Activated CD4-positive, alpha-beta T cell treated with anti-CD3 and anti-CD28 coated beads, Interleukin-2, amount 50 U/mL, for 24 hours (primary cell): ENCODE data around the gene ADIRF.
"Not testable (repeated sequence)": the region's sequence is repeated elsewhere in the genome, so short reads cannot be mapped to it uniquely, and the experiment has no call there.

Source experiments
- DNase-seq, 2 donors: peaks; one replicate each; pipeline ENCODE4 v3.0.0-alpha.2; 2020; ENCODE audit warnings: low read depth in 1 of 2, low spot score in 1 of 2

Gene ADIRF

DNA sequence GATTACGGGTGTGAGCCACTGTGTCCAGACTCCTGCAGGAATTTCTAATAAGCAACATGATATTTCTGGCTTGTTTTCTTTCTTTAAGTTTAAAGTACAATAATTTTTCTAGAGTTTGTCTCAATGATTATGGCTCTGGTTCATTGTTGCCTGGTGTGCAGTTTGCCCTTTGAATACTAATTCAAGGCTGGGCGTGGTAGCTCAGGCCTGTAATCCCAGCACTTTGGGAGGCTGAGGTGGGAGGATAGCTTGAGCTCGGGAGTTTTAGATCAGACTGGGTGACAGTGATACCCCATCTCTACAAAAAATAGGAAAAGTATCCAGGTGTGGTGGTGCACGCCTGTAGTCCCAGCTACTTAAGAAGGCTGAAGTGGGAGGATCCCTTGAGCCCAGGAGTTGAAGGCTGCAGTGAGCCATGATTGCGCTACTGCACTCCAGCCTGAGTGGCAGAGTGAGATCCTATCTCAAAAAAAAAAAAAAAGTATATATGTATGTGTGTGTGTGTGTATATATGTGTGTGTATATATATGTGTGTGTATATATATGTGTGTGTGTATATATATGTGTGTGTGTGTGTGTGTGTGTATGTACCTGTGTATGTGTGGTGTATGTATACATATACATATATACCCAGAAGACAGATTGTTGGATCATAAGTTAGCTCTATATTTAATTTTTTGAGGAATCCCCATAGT is 8.2 kb downstream of the ADIRF start:
- no peak for DNase-seq

DNA sequence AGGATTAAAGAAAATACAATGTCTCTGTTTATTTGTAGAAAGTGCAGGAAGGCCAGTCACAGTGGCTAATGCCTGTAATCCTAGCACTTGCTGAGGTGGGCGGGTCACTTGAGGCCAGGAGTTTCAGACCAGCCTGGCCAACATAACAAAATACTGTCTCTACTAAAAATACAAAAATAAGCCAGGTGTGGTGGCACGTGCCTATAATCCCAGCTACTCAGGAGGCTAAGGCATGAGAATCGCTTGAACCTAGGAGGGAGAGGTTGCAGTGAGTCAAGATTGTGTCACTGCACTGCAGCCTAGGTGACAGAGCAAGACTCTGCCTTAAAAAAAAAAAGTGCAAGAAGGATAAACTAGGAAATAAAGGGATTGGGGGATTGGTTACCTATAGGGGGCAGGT is 10.2 kb downstream of the ADIRF start:
- DNase-seq = not testable (repeated sequence)

DNA sequence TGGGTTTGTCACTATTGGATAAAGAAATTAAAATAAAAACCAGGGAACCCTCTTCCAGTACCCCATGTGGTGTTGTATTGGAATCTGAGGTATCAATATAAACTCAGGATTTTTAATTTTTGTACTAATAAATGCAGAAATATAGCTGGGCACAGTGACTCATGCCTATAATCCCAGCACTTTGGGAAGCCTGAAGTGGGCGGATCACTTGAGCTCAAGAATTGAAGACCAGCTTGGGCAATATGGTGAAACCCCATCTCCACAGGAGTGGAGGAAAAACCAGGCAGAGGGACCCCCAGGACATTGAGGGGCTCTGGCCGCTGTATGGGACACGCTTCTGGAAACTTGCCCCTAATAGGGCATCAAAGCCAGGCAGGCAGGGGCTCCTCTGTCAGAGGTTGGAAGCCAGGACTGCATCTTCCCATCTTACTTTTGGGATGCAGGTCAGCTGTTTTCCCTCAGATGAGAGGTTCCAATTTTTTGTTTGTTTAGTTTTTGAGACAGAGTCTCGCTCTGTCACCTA is 11.1 kb downstream of the ADIRF start:
- no peak for DNase-seq

DNA sequence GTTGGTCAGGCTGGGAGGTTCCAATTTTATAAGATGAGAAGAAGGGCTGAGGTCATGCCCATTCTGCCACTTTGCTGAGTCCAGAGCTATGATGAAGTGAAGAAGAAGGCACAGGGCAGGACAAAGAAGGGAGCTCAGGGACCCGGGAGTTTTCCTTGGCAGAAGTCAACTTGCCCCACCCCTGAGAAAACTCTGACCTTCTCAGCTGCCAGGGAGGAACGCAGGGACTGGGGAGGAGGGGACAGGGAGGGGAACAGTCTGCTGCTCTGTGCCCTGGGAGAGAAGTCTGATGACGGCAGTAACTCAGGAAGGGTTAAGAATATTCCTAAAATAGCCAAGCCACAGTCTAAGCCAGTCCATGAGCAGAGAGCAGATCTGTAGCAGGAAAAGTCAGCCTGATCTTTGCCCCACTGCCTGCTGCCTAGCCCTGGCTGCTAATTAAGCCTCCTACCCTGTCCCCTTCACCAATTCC is 11.7 kb downstream of the ADIRF start:
- DNase-seq = no peak

DNA sequence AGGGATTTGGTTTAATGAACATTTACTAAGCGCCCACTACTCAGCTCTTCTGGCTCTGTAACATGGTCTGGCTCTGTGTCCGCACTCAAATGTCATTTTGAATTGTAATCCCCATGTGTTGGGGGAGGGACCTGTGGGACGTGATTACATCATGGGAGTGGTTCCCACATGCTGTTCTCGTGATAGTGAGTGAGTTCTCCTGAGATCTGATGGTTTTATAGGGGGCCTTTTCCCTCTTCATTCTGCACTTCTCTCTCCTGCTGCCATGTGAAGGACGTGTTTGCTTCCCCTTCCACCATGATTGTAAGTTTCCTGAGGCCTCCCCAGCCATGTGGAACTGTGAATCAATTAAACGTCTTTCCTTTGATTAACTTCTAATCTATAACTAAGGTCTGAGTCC is 12.7 kb downstream of the ADIRF start:
- DNase-seq = not testable (repeated sequence)

DNA sequence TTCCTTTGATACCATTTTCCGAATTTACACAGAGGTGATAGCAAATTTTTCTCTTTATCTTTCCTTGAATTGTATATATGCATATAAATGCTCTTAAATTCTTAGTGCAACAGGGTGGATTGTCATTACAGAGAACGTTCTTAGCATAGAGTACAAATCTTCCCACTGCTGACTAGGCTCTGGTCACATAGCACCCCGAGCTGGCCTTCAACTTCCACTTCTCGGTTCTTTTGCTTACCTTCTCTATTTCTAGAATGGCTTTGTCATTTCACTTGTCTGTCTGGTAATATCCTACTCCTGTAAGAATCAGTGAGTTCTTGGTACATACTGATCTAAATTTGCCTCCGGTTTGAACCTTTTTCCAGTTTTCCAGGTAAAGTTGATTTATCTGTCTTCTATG is 13.4 kb downstream of the ADIRF start:
- no peak for DNase-seq

DNA sequence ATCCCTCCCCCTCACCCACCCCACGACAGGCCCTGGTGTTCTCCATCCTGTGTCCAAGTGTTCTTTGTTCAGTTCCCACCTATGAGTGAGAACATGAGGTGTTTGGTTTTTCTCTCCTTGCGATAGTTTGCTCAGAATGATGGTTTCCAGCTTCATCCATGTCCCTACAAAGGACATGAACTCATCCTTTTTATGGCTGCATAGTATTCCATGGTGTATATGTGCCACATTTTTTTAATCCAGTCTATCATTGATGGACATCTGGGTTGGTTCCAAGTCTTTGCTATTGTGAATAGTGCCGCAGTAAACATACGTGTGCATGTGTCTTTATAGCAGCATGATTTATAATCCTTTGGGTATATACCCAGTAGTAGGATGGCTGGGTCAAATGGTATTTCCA is 16.2 kb downstream of the ADIRF start:
- DNase-seq = not testable (repeated sequence)

DNA sequence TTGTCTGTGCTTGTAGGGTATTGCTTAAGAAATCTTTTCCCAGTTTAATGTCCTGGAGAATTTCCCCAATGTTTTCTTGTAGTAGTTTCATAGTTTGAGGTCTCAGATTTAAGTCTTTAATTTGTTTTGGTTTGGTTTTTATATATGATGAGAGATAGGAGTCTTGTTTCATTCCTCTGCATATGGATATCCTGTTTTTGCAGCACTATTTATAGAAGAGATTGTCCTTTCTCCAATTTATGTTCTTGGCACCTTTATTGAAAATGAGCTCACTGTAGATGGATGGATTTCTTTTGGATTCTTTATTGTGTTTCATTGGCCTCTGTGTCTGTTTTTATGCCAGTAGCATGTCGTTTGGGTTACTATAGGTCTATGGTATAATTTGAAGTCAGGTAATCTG is 20.2 kb downstream of the ADIRF start:
- no peak for DNase-seq

DNA sequence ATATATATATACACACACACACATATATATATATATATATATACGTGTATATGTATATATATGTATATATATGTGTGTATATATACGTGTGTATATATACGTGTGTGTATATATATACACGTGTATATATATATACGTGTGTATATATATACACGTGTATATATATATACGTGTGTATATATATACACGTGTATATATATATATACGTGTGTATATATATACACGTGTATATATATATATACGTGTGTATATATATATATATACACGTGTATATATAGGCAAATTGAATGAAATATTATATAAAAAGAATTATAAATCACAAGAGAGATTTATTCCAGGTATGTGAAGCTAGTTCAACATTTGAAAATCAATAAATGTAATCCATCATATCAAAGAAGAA is 23.1 kb downstream of the ADIRF start:
- not testable (repeated sequence) for DNase-seq

DNA sequence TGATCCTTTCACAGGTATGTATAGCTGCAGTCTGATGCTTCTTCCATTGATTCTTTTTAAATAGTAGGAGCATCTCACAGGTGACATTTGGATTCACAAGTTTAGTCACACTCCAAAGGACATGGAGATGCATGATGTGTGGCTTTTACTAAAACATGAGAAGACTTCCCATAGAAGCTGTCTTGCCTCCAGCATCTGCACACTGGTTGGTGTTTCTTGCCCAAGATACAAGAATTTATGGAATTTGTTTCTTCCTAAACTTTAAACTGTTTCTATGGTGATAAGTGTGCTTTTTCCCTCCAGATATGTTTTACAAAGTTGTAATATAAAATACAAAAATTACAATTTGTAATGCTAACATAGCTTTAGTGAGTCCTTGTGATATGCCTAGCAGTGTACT is 24.2 kb downstream of the ADIRF start:
- no peak for DNase-seq

DNA sequence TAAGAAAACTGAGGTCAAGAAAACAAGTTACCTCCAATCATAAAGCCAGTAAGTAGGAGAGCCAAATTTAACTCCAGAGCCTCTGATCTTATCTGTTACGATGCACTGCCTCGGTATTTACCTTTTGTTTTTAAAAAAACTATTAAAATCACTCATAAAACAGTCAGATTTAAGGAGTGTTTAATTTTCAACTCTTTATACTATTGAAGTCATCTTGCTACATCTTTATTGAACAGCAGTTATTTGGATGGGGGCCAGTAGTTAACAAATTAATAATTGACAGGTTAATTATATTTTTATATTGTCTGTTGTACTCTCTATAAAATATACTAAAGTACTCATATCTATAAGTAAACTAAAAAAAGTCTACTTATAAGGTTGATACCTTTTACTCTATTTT is 24.6 kb downstream of the ADIRF start:
- DNase-seq = no peak

DNA sequence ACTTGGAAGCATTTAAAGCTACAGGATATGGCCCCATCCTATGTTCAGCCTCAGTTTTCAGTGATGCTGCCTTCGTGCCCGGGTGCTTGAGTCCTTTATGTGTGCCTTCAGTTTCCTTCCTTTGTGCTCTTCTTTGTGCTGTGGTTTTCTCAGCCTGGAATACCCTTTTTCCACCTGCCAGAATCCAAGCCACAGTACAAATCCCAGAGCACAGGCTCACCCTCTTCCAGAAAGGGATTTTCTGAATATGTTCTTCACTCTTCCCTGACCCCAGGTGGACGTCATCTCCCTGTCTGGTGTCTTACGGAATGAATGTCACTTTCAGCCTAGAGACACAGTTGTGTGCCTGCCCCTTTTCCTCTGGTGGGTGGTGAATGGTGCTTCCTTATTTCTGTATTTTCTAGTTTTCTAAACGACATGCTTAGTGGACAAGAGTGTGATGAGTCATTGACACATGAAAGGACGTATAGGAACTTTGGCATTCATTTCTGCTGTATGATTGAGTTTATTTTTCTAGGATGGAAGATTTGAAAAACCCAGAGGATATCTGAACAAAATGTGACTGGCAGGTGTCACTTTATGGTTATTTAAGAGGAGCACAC is 31.6 kb downstream of the ADIRF start:
- DNase-seq = not testable (repeated sequence)

DNA sequence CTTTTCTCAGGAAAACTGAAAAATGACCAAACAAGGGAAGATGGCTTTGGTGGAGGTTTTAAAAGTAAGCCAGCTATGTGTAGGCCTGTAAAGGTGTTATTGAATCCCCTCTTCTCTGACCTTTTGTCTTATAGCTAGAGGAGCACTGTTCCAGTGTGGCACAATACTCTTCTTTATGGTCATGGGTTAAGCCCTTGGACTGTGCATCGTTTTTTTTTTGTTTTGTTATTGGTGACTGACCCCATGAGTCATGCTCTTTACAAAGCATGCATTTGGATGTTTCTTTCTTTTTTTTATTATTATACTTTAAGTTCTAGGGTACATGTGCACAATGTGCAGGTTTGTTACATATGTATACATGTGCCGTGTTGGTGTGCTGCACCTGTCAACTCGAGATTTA is 32.2 kb downstream of the ADIRF start:
- no peak for DNase-seq

DNA sequence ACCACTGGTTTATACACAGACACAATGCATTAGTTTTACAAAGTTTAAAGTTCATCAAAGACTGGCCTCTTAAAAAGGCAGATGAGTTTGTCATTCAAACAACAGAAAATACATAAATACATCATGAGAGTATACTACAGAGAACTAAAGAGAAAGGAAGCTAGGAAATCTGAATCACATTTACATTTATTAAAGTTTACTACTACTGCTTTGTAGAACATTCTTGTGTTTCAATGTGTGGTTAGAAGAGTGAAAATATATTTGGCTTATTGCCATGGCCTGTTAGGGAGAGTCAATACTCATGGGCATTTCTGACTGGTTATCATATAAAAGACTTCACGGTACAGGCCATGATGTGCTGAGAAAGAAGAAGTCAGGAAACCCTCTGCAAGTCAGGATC is 38.8 kb downstream of the ADIRF start:
- DNase-seq = not testable (repeated sequence)

DNA sequence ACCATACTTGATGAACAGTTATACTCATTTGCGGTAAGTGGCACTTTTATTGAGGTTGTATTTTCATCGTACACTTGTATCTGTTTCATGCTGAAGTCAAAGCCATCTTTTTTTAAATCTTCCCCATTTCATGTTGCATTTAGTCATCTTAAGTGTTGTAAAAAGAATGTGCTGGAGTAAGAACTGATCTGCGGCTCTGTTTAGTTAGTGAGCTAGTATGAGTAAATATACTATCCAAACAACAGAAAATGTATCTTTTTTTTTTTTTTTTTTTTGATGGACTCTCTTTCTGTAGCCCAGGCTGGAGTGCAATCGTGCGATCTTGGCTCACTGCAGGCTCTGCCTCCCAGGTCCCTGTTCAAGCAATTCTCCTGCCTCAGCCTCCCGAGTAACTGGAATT is 39.4 kb downstream of the ADIRF start:
- not testable (repeated sequence) for DNase-seq

DNA sequence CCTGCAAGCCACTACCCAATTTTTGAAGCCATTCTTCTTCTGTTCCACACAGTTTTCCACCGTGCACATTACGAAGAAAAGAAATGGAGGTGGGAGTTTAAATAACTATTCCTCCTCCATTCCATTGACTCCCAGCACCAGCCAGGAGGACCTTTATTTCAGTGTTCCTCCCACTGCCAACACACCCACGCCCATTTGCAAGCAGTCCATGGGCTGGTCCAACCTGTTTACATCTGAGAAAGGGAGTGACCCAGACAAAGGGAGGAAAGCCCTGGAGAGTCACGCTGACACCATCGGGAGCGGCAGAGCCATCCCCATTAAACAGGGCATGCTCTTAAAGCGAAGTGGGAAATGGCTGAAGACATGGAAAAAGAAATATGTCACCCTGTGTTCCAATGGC is 40.0 kb downstream of the ADIRF start:
- not testable (repeated sequence) for DNase-seq

DNA sequence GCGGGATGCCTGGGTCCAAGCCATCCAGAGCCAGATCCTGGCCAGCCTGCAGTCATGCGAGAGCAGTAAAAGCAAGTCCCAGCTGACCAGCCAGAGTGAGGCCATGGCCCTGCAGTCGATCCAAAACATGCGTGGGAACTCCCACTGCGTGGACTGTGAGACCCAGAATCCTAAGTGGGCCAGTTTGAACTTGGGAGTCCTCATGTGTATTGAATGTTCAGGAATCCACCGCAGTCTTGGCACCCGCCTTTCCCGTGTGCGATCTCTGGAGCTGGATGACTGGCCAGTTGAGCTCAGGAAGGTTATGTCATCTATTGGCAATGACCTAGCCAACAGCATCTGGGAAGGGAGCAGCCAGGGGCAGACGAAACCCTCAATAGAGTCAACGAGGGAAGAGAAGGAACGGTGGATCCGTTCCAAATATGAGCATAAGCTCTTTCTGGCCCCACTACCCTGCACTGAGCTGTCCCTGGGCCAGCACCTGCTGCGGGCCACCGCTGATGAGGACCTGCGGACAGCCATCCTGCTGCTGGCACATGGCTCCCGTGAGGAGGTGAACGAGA is 40.9 kb downstream of the ADIRF start:
- not testable (repeated sequence) for DNase-seq

DNA sequence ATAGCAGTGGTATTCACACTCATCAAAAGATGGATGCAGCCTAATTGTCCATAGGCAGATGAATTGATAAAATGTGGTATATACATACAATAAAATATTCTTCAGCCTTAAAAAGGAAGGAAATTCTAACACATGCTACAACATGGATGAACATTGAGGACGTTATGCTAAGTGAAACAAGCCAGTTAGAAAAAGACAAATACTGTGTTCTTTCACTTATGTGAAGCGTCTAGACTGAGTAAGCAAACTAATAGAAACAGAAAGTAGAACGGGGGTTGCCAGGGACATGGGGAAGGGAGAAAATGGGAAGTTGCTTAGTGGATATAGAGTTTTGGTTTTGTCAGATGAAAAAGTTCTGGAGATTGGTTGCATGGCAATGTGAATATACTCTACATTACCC is 45.2 kb downstream of the ADIRF start:
- DNase-seq = not testable (repeated sequence)

DNA sequence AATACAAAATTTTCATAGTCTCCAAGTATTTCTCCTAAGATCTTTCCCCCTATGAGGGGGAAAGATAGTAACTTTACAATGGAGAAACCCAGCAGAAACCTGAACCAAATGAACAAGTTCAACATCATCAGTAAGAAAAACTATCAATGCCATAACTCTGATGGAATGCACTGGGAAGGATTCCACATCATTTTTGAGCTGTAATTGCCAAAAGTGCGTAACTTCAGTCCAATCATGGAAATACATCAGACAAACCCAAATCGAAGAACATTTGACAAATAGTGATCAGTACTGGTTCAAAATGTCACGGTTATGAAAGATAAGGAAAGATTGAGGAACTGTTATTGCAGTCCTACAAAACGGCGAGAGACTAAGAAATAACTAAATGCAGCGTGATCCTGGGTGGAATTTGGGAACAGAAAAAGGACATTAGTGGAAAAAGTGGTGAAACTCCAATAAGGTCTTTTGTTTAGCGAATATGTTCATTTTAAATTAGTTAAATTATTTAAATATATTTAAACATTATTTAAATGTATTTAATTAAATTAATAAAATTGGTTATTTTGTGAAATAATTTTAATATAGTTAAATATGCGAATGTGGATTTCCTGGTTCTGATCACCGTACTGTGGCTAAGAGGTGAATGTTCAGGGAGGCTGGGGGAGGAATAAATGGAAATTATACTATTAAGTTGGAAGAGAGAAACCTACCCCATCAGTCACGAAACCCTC is 46.9 kb downstream of the ADIRF start:
- not testable (repeated sequence) for DNase-seq

DNA sequence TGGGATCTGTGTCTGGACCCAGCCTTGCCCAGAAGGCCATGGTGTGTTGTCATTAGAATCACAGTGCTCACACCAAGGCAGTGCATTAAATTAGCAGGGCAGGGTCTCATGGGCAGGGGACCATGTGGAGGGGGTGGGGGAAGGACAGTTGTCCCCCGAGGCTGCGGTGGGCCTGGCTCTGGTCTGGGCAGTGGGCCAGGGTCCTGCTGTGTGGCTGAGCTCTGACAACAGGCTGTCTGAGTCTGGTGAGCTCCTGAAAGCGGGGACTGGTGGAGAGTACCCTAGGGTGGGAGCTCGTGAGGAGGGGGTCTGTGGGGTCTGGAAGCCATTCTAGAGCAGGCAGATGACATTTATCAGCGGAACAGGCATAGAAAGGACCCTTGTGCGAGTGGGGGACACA is 49.8 kb downstream of the ADIRF start:
- DNase-seq = not testable (repeated sequence)

DNA sequence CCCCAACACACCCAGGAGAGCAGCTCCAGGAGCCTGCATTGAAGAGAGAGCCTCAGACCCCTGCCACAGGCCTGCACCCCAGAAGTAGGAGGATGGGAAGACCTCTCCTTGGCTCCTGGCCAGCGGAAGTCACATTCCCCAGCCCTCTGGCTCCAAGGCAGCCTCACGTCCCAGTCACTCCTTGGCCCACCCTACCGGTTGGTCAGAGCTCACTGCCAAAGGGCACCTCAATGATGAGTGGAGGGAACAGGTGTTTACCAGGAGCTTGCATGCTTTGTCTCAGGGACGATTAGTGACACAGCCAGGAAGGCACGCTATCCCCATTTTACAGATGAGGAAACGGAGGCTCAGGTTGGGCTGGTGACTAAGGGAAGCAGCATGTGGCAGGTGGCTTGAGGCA is 50.8 kb downstream of the ADIRF start:
- not testable (repeated sequence) for DNase-seq

DNA sequence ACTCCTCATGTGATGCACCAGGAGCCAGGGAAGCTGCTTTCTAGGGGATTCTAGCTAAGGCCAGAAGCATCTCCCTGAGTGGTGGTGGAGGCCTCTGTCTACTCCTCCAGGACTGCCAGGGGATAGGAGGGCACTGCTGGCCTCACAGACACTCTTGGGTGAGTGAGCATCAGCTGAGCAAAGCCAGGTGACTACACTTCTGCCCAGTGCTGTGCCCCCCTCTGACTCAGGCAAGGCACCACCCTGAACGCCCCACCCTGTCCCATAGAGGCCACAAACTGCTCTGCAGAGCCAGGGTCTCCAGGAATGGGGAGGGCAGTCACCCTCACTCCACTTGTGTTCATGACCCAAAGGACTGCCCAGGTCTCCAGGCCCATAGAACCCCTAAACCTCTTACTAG is 51.2 kb downstream of the ADIRF start:
- not testable (repeated sequence) for DNase-seq
